ENCODE data around the gene WASHC3.
"Not testable (repeated sequence)": the region's sequence is repeated elsewhere in the genome, so short reads cannot be mapped to it uniquely, and the experiment has no call there.

The WASHC3 gene

DNA sequence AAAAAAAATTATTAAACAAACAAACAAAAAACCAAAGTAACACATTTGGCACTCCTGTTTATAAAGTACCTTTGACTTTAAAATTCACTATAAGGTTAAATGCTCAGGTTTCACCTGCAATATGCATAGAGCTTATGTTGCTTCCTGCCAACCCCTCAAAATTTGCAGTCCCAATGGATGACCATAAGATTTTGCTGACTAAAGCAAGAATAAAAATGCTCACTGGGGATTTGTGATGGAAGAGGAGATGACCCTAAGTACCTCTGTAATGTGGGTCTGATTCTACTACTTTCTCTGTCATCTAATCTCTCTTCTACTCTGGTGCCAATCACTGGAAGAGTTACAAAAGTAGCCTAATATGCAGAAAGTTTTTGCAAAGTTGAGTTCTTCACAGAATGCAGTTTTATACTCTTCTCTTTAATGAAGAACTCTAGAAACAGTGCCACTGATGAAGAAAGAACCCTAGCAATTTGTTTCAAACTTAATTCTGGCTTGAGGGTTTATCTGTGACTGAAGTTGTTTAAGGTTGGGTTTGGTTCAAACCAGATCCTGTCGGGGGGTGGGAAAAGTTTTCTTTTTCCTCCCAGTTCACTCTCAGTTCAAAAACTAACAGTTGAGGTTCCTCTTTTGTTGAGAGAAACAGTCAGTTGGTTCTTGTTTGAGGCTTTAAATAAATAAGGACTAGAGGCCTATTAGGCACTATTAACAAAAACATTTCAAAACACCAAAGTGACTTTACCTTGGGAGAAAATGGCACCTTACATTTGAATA is 10.9 kb downstream of the WASHC3 start:
- no peak for DNase-seq

DNA sequence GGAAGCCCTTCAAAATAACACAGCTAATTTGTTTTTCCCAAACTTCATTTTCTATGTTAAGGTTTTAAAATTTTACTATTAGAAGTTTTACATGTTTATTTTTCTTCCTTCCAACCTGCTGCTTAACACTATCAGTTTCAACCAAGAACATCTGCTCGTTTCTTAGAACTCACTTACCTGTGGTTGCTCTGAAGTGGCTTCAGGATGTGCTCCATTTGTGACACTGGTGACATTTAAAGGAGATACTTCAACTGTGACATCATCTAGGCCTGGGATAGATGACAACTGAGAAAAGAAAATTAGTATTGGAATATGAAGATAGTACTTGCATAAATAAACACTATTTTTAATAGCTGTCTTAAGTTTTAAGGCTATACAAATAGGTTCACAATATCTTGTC is 17.9 kb downstream of the WASHC3 start:
- DNase-seq: peak; percentile 31

DNA sequence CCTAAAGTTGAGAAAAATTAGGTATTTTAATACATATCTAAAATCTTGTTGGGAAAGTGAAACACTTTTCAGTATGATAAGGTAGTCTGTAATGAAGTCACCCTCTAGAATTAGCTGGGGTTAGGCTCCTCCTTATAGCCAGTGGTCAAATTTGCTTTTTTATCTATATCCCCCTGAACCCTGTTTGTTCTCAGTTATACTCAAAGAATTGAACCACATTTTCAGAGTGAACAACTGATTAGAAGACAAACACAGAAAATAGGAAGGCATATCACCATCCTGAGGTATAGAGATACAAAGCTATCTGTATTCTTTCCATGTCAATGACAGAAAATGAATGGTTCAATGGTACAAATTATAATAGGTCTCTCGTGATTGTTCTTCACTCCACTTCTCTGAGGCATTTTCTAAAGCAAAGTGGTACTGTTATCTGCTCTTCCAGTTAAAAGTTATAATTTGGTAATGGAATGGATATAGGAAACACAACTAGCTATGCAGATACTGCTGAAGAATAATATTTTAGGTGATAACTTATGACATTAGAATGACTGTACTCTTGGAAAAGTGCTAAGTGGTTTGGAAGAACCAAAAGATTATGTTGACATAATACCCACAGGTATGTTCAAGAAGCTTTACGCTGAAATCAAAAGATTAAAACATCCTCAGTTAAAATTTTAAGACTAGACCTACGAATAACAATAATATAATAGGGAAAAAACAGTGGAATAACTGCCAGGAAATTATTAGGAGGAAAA is 27.6 kb downstream of the WASHC3 start:
- no peak for DNase-seq

DNA sequence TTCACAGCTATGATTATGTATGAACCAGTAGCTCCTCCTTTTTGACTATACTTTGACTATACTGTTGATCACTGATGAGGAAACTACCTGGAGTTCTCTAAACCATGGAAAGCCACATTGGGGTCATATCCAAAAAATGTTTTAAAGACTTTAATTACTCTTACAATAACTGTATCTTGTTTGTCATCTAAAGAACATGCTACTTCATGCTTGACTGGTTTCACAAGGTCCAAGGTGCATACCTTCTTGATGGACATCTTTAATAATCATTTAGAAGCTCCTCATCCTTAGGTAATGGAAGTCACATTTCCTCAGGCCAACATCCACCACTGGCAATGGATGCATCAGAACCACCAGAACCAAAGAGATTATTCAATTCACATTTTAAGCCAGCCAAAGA is 29.9 kb downstream of the WASHC3 start:
- no peak for DNase-seq

DNA sequence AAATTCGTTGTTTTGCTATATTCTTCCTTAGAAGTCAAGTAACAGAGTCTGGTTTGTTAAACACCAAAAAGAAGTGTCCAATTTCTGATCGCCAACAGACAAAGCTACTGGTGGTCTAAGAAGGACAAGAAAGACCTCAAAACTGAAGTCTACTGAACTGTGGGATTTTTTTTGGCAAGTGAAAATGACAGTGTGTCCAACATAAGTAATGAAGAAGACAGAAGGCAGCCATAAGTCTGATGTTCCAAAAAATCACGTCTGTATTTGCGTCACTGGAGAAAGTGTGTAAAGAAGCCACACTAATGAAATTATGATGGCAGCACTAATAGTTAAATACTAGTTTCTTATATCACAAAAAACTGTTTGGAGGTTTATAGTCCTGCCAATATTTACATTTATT is 32.6 kb downstream of the WASHC3 start:
- DNase-seq: no peak

DNA sequence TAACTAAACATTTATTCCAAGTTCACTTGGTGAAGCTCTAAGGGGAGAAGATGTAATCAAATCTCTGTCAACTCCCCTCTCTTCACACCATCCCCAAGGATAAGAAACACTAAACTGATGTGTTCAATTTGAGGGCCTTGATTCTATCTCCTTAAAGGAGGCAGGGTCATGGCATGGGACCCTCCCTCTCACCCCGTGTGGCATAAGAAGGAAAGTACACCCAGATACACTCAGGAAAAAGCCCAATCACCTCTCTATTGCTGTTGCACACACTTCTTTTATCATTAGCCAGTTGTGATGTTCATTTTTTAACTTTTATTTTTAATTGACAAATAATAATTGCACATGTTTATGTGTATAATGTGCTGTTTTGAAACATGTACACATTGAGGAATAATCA is 35.1 kb downstream of the WASHC3 start:
- DNase-seq: no peak

DNA sequence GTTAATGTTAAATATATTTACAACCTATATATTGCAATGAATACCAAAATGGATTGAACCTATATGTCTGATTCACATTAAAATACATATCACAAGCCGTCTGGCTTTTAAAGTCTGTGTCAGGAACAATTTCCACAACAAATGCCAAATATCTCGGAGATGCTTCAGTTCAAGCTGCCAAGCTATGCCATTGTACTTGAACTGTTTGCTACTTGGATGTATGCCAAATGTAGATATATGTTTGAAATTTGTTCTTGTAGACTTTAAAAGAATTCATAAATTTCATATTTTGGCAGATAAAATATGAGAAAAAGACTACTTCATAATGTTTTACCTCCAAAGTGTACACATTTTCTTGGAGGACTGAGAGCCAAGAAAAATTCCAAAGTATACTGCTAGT is 37.0 kb downstream of the WASHC3 start:
- no peak for DNase-seq

DNA sequence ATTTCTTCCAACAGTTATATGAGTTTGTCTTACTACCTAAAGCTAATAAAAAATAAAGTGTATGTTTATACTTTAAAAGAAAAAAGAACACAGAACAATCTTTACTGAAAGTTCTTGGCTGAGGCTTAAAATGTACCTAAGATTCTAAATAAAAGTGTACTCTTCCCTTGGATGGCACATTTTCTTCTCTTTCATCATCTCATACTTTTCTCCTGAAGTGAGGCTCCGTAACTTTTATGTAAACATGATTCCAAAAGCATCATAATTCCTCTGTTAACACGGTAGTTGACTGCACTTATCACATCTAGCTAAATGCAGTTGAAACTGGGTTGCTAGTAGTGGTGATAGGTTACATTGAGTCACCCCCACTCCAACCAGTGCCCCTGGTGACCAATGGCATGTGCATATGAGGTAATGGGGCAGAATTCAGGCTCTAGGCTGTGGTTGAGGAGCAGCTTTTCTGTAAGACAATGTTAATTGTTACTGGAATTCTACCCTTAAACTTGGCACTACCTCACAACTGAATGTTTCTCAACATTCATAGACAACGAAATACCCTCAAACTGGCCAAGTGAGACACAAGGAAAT is 38.4 kb downstream of the WASHC3 start:
- DNase-seq: no peak

DNA sequence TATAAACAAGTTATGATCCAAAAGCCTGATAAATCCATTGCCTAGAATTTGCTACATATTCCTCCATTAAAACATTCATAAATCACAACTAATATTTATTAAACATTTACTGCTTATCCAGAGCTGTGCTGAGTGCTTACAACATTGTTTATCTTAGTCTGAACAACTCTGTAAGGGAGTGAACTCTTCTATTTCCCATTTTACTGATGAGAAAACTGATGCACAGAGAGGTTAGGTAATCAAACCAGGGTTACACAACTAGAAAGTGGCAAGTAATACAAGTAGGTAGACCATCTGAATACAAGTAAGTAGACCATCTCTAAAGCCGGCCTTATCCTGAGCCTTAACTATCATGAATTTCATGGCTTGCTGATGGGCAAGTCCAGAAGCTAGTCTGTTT is 39.5 kb downstream of the WASHC3 start:
- no peak for DNase-seq

DNA sequence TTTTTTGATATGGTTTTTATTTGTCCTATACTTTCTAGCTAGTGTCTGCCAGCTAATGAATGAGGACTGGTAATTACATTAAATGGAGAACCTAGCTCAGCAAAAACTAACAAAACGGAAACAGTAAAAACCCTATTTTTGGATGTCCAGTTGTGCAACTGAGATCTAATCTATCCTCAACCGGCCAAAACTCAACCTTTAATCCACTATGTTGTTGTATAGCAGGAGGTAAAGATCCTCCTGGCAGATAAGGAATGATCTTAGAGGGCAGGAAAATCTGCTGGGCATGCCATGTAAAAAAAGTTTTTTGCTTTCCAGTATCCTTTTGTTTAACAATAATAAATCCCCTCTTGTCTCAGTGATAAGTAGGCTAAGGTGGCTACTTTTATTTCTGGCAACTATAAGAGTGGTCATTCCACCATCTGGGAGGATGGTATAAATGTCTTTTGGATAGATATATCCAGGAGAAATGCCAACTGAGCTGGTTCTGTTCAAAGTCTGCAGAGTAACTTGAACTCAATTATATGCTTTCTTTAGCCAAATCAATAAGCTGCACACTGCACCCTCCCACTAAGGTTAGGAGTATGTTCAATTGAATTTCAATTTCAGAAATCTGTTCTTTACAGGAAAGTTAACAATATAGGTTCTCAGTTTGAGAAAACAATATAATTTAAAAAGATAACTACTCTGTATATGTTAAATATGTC is 40.1 kb downstream of the WASHC3 start:
- DNase-seq: no peak

DNA sequence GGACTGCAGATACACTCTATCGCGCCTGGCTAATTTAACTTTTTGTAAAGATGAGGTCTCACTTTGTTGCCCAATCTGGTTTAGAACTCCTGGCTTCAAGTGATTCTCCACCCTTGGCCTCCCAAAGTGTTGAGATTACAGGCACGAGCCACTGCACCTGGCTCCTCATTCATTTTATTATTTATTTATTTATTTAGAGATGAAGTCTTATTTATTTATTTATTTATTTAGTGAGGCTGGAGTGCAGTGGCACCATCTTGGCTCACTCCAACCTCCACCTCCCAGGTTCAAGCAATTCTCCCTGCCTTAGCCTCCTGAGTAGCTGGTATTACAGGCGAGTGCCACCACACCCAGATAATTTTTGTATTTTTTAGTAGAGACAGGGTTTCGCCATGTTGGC is 43.2 kb downstream of the WASHC3 start:
- not testable (repeated sequence) for DNase-seq

DNA sequence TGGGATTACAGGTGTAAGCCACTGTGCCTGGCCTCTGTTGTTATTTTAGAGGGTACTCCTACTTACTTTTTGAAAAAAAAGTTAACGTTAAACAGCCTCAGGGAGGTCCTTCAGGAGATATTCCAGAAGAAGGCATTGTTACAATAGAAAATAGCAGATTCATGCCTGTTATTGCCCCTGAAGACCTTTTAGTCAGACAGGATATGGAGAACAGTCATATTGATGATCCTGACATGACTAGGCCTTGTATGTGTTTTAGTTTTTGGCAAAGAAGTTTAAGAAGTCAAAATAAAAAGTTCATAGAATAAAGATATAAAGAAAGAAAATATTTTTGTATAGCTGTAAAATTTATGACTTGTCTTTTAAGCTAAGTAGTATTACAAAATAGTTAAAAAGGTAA is 45.3 kb downstream of the WASHC3 start:
- DNase-seq: no peak

DNA sequence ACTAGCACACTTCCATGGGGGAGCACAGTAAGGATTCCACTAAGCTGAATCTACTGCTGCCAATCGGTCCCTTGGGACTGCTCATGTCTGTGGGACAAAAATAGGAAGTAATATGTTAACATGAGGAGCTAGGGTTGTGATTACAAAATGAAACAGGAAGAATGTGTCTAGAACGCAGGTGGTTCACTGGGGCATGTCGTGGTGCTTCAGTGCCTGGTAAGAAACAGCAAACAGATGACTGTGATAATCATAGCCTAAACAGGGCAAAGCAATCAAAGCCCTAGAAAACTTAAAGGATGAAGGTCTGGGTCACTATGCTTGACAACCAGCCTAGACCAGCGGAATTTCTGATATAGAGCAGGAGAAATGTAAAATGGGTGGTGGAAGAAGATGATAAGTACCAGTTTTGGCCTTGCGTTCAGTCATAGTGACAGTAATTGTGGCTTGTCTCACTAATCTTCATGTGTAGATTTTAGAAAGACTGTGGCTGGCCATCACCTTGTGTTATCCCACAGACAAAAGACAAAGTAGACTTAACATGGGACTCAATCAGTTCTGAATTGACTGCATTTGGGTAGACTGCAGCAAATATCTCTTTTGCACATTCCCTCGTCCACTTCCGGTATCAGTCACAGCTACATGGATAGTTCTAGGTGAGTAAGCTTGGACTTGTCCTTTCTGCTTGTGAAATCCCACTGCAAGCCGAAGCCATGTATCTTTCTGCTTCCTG is 51.4 kb downstream of the WASHC3 start:
- no peak for DNase-seq

DNA sequence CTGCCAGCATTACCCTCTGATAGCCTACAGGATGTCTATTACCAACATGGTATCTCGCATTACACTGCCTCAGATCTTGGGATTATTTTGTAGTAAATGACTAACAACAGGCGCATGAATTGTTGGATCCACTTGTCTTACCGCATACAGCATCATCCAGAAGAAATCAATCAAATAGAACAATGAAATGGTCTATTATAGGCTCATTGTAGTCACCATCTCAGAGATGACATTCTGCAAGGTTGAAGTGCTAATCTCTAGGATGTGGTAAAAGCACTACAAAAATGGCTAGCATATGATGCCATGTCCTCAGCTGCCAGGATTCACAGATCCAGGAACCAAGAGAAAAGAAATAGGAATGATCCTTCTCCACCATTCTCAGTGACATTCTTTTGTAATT is 52.0 kb downstream of the WASHC3 start:
- no peak for DNase-seq

DNA sequence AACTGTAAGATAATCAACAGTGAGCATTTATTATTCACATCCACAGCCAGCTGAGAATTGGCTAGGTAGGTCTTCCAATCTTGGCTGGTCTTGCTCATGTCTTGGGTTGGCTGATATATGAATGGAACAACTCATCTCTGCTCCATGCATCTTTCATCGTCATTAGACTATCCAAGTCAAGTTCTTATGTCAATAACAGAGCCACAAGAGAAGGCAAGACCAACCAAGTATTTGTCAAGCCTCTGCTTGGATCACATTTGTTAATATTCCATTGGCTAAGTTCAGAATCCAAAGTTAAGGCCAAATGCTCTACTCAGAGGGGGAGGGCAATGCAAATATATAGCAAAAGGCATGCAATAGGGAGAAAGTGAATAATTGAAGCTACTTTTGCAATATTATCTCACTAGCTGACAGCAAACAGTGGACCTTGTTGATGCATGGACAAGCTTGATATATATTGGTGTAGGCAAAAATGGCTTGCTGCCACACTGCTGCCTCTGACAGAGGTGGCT is 53.1 kb downstream of the WASHC3 start:
- no peak for DNase-seq

DNA sequence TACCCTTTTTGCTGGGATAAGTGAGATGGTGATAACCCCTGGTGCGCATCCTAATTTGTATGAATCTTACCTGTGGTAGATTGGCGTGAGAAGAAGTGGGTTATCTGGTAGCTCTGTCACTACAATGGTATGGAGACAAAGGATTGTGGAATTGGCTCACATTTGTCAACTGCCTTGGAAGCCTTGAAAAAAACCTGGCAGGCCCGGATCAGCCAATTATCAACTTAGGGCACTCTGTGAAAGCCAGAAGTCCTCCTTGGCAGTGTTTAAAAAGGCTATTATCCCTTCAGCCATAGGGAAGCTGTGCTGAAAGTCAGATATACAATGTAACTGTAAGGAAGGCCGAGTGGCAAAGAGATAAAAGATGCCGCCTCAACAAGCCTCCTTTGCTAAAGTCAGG is 56.5 kb downstream of the WASHC3 start:
- no peak for DNase-seq

DNA sequence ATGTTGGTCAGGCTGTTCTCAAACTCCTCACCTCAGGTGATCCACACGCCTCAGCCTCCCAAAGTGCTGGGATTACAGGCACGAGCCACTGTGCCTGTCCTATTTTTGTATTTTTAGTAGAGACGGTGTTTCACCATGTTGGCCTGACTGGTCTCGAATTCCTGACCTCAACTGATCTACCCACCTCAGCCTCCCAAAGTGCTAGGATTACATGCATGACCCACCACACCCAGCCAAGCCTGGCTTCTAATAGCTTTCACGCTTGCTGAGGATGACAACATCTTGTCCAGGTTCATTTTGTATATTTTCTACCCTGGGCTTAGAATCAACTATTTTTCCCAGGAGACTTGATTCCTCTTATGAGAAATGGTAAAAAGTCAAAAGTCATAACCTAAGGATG is 64.7 kb downstream of the WASHC3 start:
- DNase-seq: no peak

DNA sequence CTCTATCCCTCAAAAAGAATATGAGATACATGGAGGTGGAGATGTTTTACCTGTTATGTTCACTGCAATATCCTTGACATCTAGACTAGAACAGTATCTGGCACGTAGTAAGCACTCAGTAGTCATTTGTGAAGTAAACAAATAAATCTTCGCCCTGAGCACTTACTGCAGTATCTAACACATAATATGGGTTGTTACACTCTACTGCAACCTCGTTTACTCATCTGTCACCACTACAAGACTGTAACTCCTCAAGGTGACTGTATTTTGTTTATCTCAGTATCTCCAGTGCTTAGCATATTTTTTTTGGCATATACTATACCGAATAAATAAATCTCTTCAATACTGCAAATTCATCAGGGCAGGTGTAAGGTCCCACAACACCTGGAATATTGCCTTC is 66.1 kb downstream of the WASHC3 start:
- peak; percentile 29 for DNase-seq

DNA sequence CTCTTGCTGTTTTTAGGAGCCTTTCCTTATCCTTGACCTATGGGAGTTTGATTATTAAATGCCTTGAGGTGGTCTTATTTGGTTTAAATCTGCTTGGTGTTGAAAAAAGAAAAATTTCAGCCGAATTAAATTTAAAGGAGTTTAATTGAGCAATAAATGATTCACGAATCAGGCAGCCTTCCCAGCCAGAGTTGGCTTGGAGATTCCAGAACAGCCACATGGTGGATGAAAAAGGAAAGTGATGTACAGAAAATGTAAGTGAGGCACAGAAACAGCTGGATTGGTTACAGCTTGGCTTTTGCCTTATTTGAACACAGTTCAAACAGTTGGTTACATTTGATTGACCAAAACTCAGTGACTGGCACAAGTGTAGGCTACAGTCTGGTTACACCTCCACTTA is 69.7 kb downstream of the WASHC3 start:
- no peak for DNase-seq

DNA sequence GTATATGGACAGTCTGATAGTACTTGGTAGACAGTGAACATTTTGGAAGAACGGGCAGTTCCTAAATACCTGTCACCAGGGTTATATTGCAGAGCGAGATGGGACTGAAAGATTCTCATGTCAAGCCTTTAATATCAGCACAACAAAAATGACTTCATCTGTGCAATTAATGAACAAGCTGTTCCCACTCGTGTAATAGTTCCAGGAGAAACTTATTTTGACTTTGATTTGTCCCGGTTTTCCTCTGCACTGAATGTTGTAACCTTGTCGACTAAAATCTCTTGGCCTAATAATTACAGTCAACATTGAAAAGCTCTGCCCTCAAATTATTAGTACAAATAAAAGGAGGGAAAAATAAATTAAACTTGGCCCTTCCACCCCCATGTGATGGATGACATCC is 79.5 kb downstream of the WASHC3 start:
- no peak for DNase-seq

DNA sequence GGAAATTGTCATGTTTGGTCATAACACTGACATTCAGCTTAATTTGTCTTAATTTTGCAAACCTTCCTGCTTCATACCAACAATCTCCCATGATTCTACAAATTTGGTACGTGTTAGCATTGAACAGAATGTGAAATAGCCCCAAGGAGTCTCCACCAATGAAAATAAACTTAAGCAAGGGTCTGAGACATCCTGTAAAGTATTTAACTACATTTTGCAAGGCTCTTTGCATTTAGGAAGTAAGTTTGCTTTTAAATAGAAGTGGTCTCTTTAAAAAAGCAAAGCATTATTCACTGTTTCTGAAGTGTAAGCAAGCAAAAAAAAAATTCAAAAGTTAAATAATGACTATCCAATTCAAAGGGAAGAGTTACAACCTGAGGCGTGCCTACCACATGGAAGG is 79.9 kb downstream of the WASHC3 start:
- DNase-seq: no peak

DNA sequence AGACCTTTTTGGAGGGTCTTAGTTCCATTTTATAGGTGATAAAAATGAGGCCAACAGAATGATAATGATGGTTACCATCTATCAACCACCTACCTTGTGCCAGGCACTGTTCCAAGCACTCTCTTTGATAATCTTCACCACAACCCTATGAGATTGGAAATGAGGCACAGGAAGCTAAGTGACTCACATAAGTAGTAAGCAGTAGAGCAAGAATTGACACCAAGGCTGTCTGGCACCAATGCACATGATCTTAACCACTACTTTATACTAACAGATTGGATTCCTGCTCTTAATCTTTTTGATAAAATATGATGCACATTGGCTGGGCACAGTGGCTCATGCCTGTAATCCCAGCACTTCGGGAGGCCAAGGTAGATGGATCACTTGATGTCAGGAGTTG is 93.0 kb downstream of the WASHC3 start:
- DNase-seq: no peak

DNA sequence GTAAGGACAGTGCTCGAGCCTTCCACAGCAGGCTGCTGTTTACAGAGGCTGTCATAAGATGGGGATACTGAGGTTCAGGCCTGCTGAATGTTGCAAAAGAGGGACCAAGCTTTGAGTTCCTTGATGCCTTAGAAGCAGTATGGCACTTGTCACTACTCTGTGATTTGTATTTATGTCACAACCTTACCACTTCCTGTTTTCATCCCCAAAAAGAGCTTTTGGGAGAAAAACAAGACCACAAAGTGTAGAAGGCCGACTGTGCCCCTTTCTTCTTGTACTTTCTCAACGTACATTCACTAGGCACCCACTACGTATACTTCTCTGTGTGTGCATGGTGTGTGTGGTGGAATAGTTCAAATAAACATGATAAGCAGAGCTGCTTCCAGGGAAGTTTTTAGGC is 94.3 kb downstream of the WASHC3 start:
- DNase-seq: no peak

Measured in NCI-H510A treated with DMSO at 0.1 percent for 48 hours (cell line).